Panc1 (cell line): ENCODE measurements around the gene CCDC78. TPM values are rescaled to one million over a fixed set of nuclear protein-coding genes. Genes with fewer than 3 reads are reported as not detected.
A peak's percentile ranks its signal among the peaks of the same experiment; 100 is the strongest.

Source experiments
- ATAC-seq: fragments of 200-7000 bp; cut with Tn5 transposase; 2 replicates; pipeline ENCODE4 v1.9.1; 2020; ENCODE audit warnings: mild to moderate bottlenecking, moderate library complexity
- BruUV-seq: library from RNA; stranded (reverse); fragments of 400-500 nt; replicated peaks from 2 replicates; lab custom pipeline; 2021; lab: Mats Ljungman, UMichigan
- CTCF ChIA-PET: fragments of 300-600 bp; sonication (Branson Sonifier 250); formaldehyde crosslinking; loops from one replicate; lab custom pipeline; 2022; ENCODE audit warnings: antibody characterized with exemption; lab: Charles Lee
- POLR2A ChIA-PET: fragments of 300-600 bp; sonication (Branson Sonifier 250); formaldehyde crosslinking; loops from one replicate; lab custom pipeline; 2022; ENCODE audit warnings: antibody characterized with exemption; lab: Charles Lee
- DNase-seq: peaks from one replicate; pipeline ENCODE4 v3.0.0-alpha.2; 2010; ENCODE audit warnings: low read depth, low spot score
- H3K27ac ChIP-seq: 2 replicates; pipeline ENCODE4 v1.5.1; 2011; ENCODE audit warnings: mild to moderate bottlenecking, low read length, inconsistent platforms
- H3K27me3 ChIP-seq: fragments of 200-500 bp; sonication (Bioruptor generic); 2 replicates; pipeline ENCODE4 v1.6.0; 2014; ENCODE audit warnings: low read length, inconsistent platforms; ENCODE audit not compliant: control insufficient read depth, insufficient read depth
- H3K36me3 ChIP-seq: fragments of 200-500 bp; sonication (Bioruptor generic); 2 replicates; pipeline ENCODE4 v1.5.1; 2014; ENCODE audit warnings: inconsistent platforms, mild to moderate bottlenecking, low read length, moderate library complexity; ENCODE audit not compliant: control insufficient read depth, insufficient read depth
- H3K4me1 ChIP-seq: 2 replicates; pipeline ENCODE4 v1.5.1; 2011; ENCODE audit warnings: inconsistent platforms, mild to moderate bottlenecking, low read length, moderate library complexity; ENCODE audit not compliant: control insufficient read depth, insufficient read depth
- H3K4me3 ChIP-seq, 2 experiments: 2 replicates each; pipeline ENCODE4 v1.5.1; 2011 to 2012; ENCODE audit warnings: low read depth in 2 of 2, low read length in 2 of 2, mild to moderate bottlenecking in 2 of 2, inconsistent platforms in 1 of 2, moderate library complexity in 1 of 2
- H3K9me3 ChIP-seq: fragments of 200-500 bp; sonication (Bioruptor generic); 2 replicates; pipeline ENCODE4 v1.5.1; 2014; ENCODE audit warnings: low read depth, mild to moderate bottlenecking, inconsistent platforms, low read length, moderate library complexity; ENCODE audit not compliant: control insufficient read depth, insufficient read depth
- CTCF ChIP-seq: fragments of 450-650 bp; IDR thresholded peaks from 2 replicates; pipeline ENCODE4 v1.5.1; 2017; ENCODE audit warnings: mild to moderate bottlenecking
- POLR2AphosphoS5 ChIP-seq: IDR thresholded peaks from 2 replicates; pipeline ENCODE4 v1.6.1; 2012; ENCODE audit warnings: mild to moderate bottlenecking, low read depth, low read length, moderate library complexity
- REST ChIP-seq, 2 experiments: IDR thresholded peaks; 2 replicates each; pipeline ENCODE4 v1.6.1; 2011 to 2012; ENCODE audit warnings: low read depth in 2 of 2, control low read depth in 1 of 2, low read length in 1 of 2, mild to moderate bottlenecking in 1 of 2, moderate library complexity in 1 of 2; ENCODE audit not compliant: insufficient read depth in 1 of 2
- SIN3A ChIP-seq: IDR thresholded peaks from 2 replicates; pipeline ENCODE4 v1.6.1; 2012; ENCODE audit warnings: low read depth, mild to moderate bottlenecking, low read length, moderate library complexity, borderline replicate concordance; ENCODE audit not compliant: insufficient read depth
- TCF7L2 ChIP-seq: IDR thresholded peaks from 2 replicates; pipeline ENCODE4 v1.6.1; 2011; ENCODE audit warnings: mild to moderate bottlenecking, low read depth, low read length, inconsistent platforms
- in situ Hi-C: cut with HindIII; loops from 2 replicates; pipeline ENCODE4 v1.10.0; 2016; ENCODE audit warnings: low sequenced_read_pairs, low pct_unique_long_range_greater_than_20kb
- intact Hi-C: fragments of 100-400 bp; cut with micrococcal nuclease; formaldehyde crosslinking; loops from one replicate; pipeline ENCODE4 v1.10.0; 2022; ENCODE audit not compliant: unreplicated experiment
- total RNA-seq: library from RNA; stranded (reverse); gene quantifications from one replicate; pipeline ENCODE4 v1.2.1, GENCODE V29; 2021; ENCODE audit not compliant: unreplicated experiment

The CCDC78 gene
- total RNA-seq, 1 experiment from 2014 or later = 18.2 TPM

GRCh38 chr16:683396-684070 lies 42.7 kb downstream of the CCDC78 start:
- no peaks in the 10 kb centered on the region for H3K27me3 ChIP-seq
- peak overlapping the region; percentile 87 for H3K27ac ChIP-seq
- intact Hi-C loops (loop anchor here (10.0 kb wide), 1 partner anchor 1091 kb away; the partner anchor contains the start of genes EME2, MRPS34 and NME3), in situ Hi-C loops (no loop called here)
- H3K9me3 ChIP-seq = no peaks in the 10 kb centered on the region
- peaks cover 5% of the 10 kb centered on the region; the same call in 1 of the 2 replicates for H3K36me3 ChIP-seq
- ChIA-PET CTCF (no interaction called here), POLR2A (no interaction called here)
- no TSS peak for BruUV-seq
- ATAC-seq = peak; percentile 7
- no peak for DNase-seq
- TF ChIP-seq POLR2AphosphoS5 (no peak), TCF7L2 (no peak), CTCF (no peak)
- peaks cover 18% of the 10 kb centered on the region for H3K4me1 ChIP-seq
- peak overlapping the region; percentile 66 to 71 for H3K4me3 ChIP-seq

- BruUV-seq = no TSS peak
- H3K27ac ChIP-seq = peak overlapping the region; percentile 87
- intact Hi-C loops = loop anchor here (10.0 kb wide), 1 partner anchor 1092 kb away; the partner anchor contains the start of genes EME2, MRPS34 and NME3
Observed at GRCh38 chr16:682493-683395, 43.5 kb downstream of the CCDC78 start.

More at GRCh38 chr16:682493-683395, 43.5 kb downstream of the CCDC78 start:
- CTCF ChIA-PET = no interaction called here
- DNase-seq (no peak), ATAC-seq (peak; percentile 7)
- H3K36me3 ChIP-seq = peaks cover 5% of the 10 kb centered on the region; the same call in 1 of the 2 replicates
- in situ Hi-C loops = no loop called here
- POLR2A ChIA-PET = no interaction called here
- TF ChIP-seq SIN3A (peak; percentile 74; the same call in 1 of the 2 replicates), CTCF (peak; percentile 24), REST (IDR thresholded peaks at IDR 0.05; ENCODE audit: insufficient read depth in 1 of 2, low read depth in 2 of 2, low read length in 1 of 2) (no peak; a peak in 1 of 4 replicates), TCF7L2 (no peak), POLR2AphosphoS5 (peak; percentile 28; the same call in 1 of the 2 replicates)
- H3K4me1 ChIP-seq = peaks cover 18% of the 10 kb centered on the region
- peak overlapping the region; percentile 66 to 71 for H3K4me3 ChIP-seq
- no peaks in the 10 kb centered on the region for H3K9me3 ChIP-seq
- no peaks in the 10 kb centered on the region for H3K27me3 ChIP-seq
